GM23338 (cell line): ENCODE measurements around the gene PHYKPL. TPM values are rescaled to one million over a fixed set of nuclear protein-coding genes. Genes with fewer than 3 reads are reported as not detected.

Experiments used
- ATAC-seq: fragments of 200-7000 bp; cut with Tn5 transposase; 3 replicates; pipeline ENCODE4 v1.9.1; 2020
- DNase-seq: peaks from one replicate; pipeline ENCODE4 v3.0.0-alpha.2; 2015; ENCODE audit warnings: low spot score
- H2AFZ ChIP-seq: fragments of 200-600 bp; sonication (generic); 2 replicates; pipeline ENCODE4 v1.8.0; 2016; ENCODE audit warnings: antibody characterized with exemption, mild to moderate bottlenecking, moderate library complexity
- H3F3A ChIP-seq: fragments of 200-600 bp; sonication (generic); replicated peaks from 2 replicates; pipeline ENCODE4 v1.8.0; 2017; ENCODE audit warnings: antibody characterized with exemption, mixed run types, low read depth
- H3K27ac ChIP-seq: fragments of 200-600 bp; sonication (generic); 2 replicates; pipeline ENCODE4 v1.6.1; 2016; ENCODE audit warnings: low read depth
- H3K27me3 ChIP-seq: fragments of 200-600 bp; sonication (generic); 2 replicates; pipeline ENCODE4 v1.8.0; 2016; ENCODE audit warnings: mild to moderate bottlenecking, mixed run types, moderate library complexity; ENCODE audit not compliant: insufficient read depth
- H3K36me3 ChIP-seq: fragments of 200-600 bp; sonication (generic); 2 replicates; pipeline ENCODE4 v1.8.0; 2016; ENCODE audit warnings: mild to moderate bottlenecking; ENCODE audit not compliant: insufficient read depth
- H3K4me1 ChIP-seq: fragments of 200-600 bp; sonication (generic); 2 replicates; pipeline ENCODE4 v1.8.0; 2016; ENCODE audit warnings: mild to moderate bottlenecking, moderate library complexity; ENCODE audit not compliant: insufficient read depth
- H3K4me2 ChIP-seq: fragments of 200-600 bp; sonication (generic); 2 replicates; pipeline ENCODE4 v1.7.1; 2017; ENCODE audit warnings: mixed run types
- H3K4me3 ChIP-seq: fragments of 200-600 bp; sonication (generic); 2 replicates; pipeline ENCODE4 v1.6.1; 2016; ENCODE audit warnings: mixed run types
- H3K79me2 ChIP-seq: fragments of 200-600 bp; sonication (generic); replicated peaks from 2 replicates; pipeline ENCODE4 v1.8.0; 2017; ENCODE audit warnings: mild to moderate bottlenecking; ENCODE audit not compliant: insufficient read depth
- H3K9me2 ChIP-seq: fragments of 200-600 bp; sonication (generic); 2 replicates; pipeline ENCODE4 v1.8.0; 2017; ENCODE audit not compliant: insufficient read depth
- H4K20me1 ChIP-seq: fragments of 200-600 bp; sonication (generic); replicated peaks from 2 replicates; pipeline ENCODE4 v1.8.0; 2017; ENCODE audit warnings: mild to moderate bottlenecking; ENCODE audit not compliant: insufficient read depth
- H3K27ac Mint-ChIP-seq: 2 replicates; pipeline ENCODE4 v1.8.0; 2020; ENCODE audit warnings: inconsistent platforms, mild to moderate bottlenecking, moderate library complexity, mixed read lengths
- H3K27me3 Mint-ChIP-seq: 3 replicates; pipeline ENCODE4 v1.8.0; 2022; ENCODE audit warnings: low read depth, mild to moderate bottlenecking, moderate library complexity, mixed read lengths, inconsistent platforms; ENCODE audit not compliant: insufficient read depth, poor library complexity
- H3K36me3 Mint-ChIP-seq: 3 replicates; pipeline ENCODE4 v1.8.0; 2021; ENCODE audit warnings: low read depth, mild to moderate bottlenecking, inconsistent platforms, moderate library complexity, mixed read lengths
- H3K4me1 Mint-ChIP-seq: 3 replicates; pipeline ENCODE4 v1.8.0; 2020; ENCODE audit warnings: mild to moderate bottlenecking, inconsistent platforms, mixed read lengths
- H3K4me3 Mint-ChIP-seq: 3 replicates; pipeline ENCODE4 v1.8.0; 2021; ENCODE audit warnings: moderate library complexity, mild to moderate bottlenecking, inconsistent platforms, mixed read lengths
- H3K9me3 Mint-ChIP-seq: 3 replicates; pipeline ENCODE4 v1.8.0; 2020; ENCODE audit warnings: moderate library complexity, mild to moderate bottlenecking, inconsistent platforms, mixed read lengths
- CREB1 ChIP-seq: fragments of 250-450 bp; sonication (Bioruptor Pico); IDR thresholded peaks from 2 replicates; pipeline ENCODE4 v1.5.0; 2020; ENCODE audit warnings: low read depth, mild to moderate bottlenecking, moderate library complexity
- EZH2 ChIP-seq: fragments of 200-600 bp; sonication (generic); IDR thresholded peaks from one replicate; pipeline ENCODE4 v1.8.0; 2017; ENCODE audit warnings: antibody characterized with exemption, mild to moderate bottlenecking, low read depth; ENCODE audit not compliant: unreplicated experiment
- EZH2phosphoT487 ChIP-seq: fragments of 200-600 bp; sonication (generic); IDR thresholded peaks from one replicate; pipeline ENCODE4 v1.8.1; 2018; ENCODE audit warnings: antibody characterized with exemption; ENCODE audit not compliant: unreplicated experiment
- NANOG ChIP-seq: IDR thresholded peaks from 2 replicates; pipeline ENCODE4 v1.6.1; 2016; ENCODE audit warnings: antibody characterized with exemption, borderline replicate concordance
- POLR2AphosphoS5 ChIP-seq: IDR thresholded peaks from 2 replicates; pipeline ENCODE4 v1.6.1; 2016; ENCODE audit warnings: antibody characterized with exemption, low read depth
- STAT1 ChIP-seq: IDR thresholded peaks from one replicate; pipeline ENCODE4 v1.6.1; 2016; ENCODE audit warnings: antibody characterized with exemption; ENCODE audit not compliant: unreplicated experiment
- ZNF114 ChIP-seq: fragments of 250-450 bp; sonication (Bioruptor Pico); IDR thresholded peaks from 2 replicates; pipeline ENCODE4 v1.5.0; 2020; ENCODE audit warnings: mild to moderate bottlenecking, moderate library complexity
- ZNF331 ChIP-seq: fragments of 250-450 bp; sonication (Bioruptor Pico); IDR thresholded peaks from 2 replicates; pipeline ENCODE4 v1.5.0; 2020; ENCODE audit warnings: low read depth, mild to moderate bottlenecking, moderate library complexity
- polyA plus RNA-seq: library from polyadenylated mRNA; unstranded; fragments of >200 nt; fragmentation: Nextera tagmentation; extraction: Ambion mirVana; gene quantifications from 2 replicates; pipeline ENCODE4 v1.2.1, GENCODE V29; 2016
- total RNA-seq: library from RNA; depleted of rRNA; stranded (reverse); fragments of >200 nt; shearing (Covaris generic); gene quantifications from 2 replicates; pipeline ENCODE4 v1.2.3, GENCODE V29; 2014
- TF ChIP-seq, protein P1 (sequence below), 2 experiments: fragments of 200-600 bp in 1 of 2; sonication (generic) in 1 of 2; conservative IDR thresholded peaks; 2 replicates each; pipeline versions ENCODE4 v1.5.1 to v1.6.1; 2016 to 2017; ENCODE audit warnings: antibody characterized with exemption in 2 of 2, low read depth in 2 of 2, mild to moderate bottlenecking in 2 of 2, moderate library complexity in 1 of 2
- TF ChIP-seq, protein P2 (sequence below): IDR thresholded peaks from one replicate; pipeline ENCODE4 v1.6.1; 2018; ENCODE audit warnings: antibody characterized with exemption; ENCODE audit not compliant: unreplicated experiment
- TF ChIP-seq, protein P3 (sequence below): fragments of 250-450 bp; sonication (Bioruptor Pico); IDR thresholded peaks from 2 replicates; pipeline ENCODE4 v1.5.0; 2020; ENCODE audit warnings: mild to moderate bottlenecking, moderate library complexity

Gene PHYKPL
- total and polyA plus RNA-seq, 2 experiments from 2014 or later, result 15.9 to 20.8 TPM

DNA sequence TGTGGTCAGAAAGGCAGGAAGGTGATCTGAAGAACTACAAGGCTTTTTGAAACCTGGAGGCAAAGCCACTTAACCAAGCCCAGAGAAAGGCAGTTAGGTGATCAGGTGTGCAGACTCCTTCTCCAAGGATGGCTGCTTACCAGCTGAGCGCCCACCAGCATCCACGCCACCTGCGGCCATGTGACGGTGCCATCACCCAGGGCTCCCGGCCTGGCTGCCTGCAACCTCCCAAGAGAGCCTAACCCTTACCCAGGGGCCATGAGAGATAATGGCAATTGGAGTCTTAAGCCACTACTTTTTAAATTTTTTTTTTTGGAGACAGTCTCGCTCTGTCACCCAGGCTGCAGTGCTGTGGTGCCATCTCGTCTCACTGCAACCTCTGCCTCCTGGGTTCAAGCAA lies 33.1 kb upstream of the PHYKPL start (continued):
- TF ChIP-seq, protein P1, sequence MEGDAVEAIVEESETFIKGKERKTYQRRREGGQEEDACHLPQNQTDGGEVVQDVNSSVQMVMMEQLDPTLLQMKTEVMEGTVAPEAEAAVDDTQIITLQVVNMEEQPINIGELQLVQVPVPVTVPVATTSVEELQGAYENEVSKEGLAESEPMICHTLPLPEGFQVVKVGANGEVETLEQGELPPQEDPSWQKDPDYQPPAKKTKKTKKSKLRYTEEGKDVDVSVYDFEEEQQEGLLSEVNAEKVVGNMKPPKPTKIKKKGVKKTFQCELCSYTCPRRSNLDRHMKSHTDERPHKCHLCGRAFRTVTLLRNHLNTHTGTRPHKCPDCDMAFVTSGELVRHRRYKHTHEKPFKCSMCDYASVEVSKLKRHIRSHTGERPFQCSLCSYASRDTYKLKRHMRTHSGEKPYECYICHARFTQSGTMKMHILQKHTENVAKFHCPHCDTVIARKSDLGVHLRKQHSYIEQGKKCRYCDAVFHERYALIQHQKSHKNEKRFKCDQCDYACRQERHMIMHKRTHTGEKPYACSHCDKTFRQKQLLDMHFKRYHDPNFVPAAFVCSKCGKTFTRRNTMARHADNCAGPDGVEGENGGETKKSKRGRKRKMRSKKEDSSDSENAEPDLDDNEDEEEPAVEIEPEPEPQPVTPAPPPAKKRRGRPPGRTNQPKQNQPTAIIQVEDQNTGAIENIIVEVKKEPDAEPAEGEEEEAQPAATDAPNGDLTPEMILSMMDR (conservative IDR thresholded peaks at IDR 0.05; ENCODE audit: low read depth in 2 of 2), result no peak
- TF ChIP-seq ZNF114 (CRISPR knock-in tag) (no peak), EZH2phosphoT487 (no peak), CREB1 (CRISPR knock-in tag) (no peak)
- TF ChIP-seq, protein P2, sequence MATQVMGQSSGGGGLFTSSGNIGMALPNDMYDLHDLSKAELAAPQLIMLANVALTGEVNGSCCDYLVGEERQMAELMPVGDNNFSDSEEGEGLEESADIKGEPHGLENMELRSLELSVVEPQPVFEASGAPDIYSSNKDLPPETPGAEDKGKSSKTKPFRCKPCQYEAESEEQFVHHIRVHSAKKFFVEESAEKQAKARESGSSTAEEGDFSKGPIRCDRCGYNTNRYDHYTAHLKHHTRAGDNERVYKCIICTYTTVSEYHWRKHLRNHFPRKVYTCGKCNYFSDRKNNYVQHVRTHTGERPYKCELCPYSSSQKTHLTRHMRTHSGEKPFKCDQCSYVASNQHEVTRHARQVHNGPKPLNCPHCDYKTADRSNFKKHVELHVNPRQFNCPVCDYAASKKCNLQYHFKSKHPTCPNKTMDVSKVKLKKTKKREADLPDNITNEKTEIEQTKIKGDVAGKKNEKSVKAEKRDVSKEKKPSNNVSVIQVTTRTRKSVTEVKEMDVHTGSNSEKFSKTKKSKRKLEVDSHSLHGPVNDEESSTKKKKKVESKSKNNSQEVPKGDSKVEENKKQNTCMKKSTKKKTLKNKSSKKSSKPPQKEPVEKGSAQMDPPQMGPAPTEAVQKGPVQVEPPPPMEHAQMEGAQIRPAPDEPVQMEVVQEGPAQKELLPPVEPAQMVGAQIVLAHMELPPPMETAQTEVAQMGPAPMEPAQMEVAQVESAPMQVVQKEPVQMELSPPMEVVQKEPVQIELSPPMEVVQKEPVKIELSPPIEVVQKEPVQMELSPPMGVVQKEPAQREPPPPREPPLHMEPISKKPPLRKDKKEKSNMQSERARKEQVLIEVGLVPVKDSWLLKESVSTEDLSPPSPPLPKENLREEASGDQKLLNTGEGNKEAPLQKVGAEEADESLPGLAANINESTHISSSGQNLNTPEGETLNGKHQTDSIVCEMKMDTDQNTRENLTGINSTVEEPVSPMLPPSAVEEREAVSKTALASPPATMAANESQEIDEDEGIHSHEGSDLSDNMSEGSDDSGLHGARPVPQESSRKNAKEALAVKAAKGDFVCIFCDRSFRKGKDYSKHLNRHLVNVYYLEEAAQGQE, result no peak

DNA sequence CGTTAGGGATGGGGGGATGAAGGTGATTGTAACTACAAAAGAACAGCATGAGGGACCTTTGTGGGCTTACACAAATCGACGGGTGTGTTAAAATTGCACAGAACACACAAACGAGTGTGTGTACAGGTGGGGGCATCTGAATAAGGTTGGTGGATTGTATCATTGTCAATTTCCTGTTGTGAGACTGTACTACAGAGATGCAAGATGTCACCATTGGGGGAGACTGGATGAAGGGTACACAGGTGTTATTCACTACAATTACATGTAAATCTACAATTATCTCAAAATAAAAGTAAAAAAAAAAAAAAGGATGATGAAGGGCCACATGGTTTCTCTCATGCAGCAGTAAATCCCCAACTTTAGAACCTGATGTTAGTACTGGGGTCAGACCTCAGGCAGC lies 31.4 kb upstream of the PHYKPL start:
- DNase-seq (no peak), ATAC-seq (no peak)
- H3K36me3 ChIP-seq, result no peaks in the 10 kb centered on the region
- no peaks in the 10 kb centered on the region; the same call in 1 of the 2 replicates for H3K9me2 ChIP-seq
- no peak overlapping the region for H3K27ac ChIP-seq
- H3K4me3 Mint-ChIP-seq, result no peak overlapping the region
- H3K4me1 ChIP-seq, result no peaks in the 10 kb centered on the region
- H3K79me2 ChIP-seq, result no peaks in the 10 kb centered on the region
- 0 out of 3 replicates have a peak, but pooled peaks cover 3% of the 10 kb centered on the region for H3K36me3 Mint-ChIP-seq
- H4K20me1 ChIP-seq, result no peaks in the 10 kb centered on the region
- no peaks in the 10 kb centered on the region for H3F3A ChIP-seq
- H3K4me2 ChIP-seq, result no peak overlapping the region
- no peak overlapping the region for H3K27ac Mint-ChIP-seq
- no peak overlapping the region for H3K4me3 ChIP-seq
- peaks cover 8% of the 10 kb centered on the region for H3K27me3 Mint-ChIP-seq
- no peaks in the 10 kb centered on the region for H3K27me3 ChIP-seq
- 0 out of 3 replicates have a peak, but pooled peaks cover 4% of the 10 kb centered on the region for H3K9me3 Mint-ChIP-seq
- H2AFZ ChIP-seq, result no peak overlapping the region
- no peaks in the 10 kb centered on the region for H3K4me1 Mint-ChIP-seq
- TF ChIP-seq NANOG, result no peak
- TF ChIP-seq STAT1, result no peak
- TF ChIP-seq, protein P3, sequence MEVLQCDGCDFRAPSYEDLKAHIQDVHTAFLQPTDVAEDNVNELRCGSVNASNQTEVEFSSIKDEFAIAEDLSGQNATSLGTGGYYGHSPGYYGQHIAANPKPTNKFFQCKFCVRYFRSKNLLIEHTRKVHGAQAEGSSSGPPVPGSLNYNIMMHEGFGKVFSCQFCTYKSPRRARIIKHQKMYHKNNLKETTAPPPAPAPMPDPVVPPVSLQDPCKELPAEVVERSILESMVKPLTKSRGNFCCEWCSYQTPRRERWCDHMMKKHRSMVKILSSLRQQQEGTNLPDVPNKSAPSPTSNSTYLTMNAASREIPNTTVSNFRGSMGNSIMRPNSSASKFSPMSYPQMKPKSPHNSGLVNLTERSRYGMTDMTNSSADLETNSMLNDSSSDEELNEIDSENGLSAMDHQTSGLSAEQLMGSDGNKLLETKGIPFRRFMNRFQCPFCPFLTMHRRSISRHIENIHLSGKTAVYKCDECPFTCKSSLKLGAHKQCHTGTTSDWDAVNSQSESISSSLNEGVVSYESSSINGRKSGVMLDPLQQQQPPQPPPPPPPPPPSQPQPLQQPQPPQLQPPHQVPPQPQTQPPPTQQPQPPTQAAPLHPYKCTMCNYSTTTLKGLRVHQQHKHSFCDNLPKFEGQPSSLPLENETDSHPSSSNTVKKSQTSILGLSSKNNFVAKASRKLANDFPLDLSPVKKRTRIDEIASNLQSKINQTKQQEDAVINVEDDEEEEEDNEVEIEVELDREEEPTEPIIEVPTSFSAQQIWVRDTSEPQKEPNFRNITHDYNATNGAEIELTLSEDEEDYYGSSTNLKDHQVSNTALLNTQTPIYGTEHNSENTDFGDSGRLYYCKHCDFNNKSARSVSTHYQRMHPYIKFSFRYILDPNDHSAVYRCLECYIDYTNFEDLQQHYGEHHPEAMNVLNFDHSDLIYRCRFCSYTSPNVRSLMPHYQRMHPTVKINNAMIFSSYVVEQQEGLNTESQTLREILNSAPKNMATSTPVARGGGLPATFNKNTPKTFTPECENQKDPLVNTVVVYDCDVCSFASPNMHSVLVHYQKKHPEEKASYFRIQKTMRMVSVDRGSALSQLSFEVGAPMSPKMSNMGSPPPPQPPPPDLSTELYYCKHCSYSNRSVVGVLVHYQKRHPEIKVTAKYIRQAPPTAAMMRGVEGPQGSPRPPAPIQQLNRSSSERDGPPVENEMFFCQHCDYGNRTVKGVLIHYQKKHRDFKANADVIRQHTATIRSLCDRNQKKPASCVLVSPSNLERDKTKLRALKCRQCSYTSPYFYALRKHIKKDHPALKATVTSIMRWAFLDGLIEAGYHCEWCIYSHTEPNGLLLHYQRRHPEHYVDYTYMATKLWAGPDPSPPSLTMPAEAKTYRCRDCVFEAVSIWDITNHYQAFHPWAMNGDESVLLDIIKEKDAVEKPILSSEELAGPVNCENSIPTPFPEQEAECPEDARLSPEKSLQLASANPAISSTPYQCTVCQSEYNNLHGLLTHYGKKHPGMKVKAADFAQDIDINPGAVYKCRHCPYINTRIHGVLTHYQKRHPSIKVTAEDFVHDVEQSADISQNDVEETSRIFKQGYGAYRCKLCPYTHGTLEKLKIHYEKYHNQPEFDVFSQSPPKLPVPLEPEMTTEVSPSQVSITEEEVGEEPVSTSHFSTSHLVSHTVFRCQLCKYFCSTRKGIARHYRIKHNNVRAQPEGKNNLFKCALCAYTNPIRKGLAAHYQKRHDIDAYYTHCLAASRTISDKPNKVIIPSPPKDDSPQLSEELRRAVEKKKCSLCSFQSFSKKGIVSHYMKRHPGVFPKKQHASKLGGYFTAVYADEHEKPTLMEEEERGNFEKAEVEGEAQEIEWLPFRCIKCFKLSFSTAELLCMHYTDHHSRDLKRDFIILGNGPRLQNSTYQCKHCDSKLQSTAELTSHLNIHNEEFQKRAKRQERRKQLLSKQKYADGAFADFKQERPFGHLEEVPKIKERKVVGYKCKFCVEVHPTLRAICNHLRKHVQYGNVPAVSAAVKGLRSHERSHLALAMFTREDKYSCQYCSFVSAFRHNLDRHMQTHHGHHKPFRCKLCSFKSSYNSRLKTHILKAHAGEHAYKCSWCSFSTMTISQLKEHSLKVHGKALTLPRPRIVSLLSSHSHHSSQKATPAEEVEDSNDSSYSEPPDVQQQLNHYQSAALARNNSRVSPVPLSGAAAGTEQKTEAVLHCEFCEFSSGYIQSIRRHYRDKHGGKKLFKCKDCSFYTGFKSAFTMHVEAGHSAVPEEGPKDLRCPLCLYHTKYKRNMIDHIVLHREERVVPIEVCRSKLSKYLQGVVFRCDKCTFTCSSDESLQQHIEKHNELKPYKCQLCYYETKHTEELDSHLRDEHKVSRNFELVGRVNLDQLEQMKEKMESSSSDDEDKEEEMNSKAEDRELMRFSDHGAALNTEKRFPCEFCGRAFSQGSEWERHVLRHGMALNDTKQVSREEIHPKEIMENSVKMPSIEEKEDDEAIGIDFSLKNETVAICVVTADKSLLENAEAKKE (CRISPR knock-in tag), result no peak
- TF ChIP-seq, protein P1 (conservative IDR thresholded peaks at IDR 0.05; ENCODE audit: low read depth in 2 of 2), result no peak
- no peak for TF ChIP-seq CREB1 (CRISPR knock-in tag)
- TF ChIP-seq ZNF331 (CRISPR knock-in tag), result no peak
- no peak for TF ChIP-seq POLR2AphosphoS5
- TF ChIP-seq EZH2phosphoT487, result no peak
- TF ChIP-seq EZH2, result no peak
- TF ChIP-seq ZNF114 (CRISPR knock-in tag), result no peak
